HEK293 (cell line): ENCODE data around the gene SERTAD1.

Source experiments
- FEZF1 ChIP-seq: fragments of 450-650 bp; formaldehyde crosslinking; IDR thresholded peaks from 2 replicates; pipeline ENCODE4 v1.5.1; 2016; ENCODE audit warnings: missing biosample characterization, missing genetic modification characterization
- GLIS2 ChIP-seq: fragments of 450-650 bp; formaldehyde crosslinking; IDR thresholded peaks from 2 replicates; pipeline ENCODE4 v1.5.1; 2016; ENCODE audit warnings: missing biosample characterization, missing genetic modification characterization
- KLF16 ChIP-seq: fragments of 450-650 bp; formaldehyde crosslinking; IDR thresholded peaks from 2 replicates; pipeline ENCODE4 v1.5.1; 2017; ENCODE audit warnings: missing biosample characterization, missing genetic modification characterization
- KLF8 ChIP-seq: fragments of 450-650 bp; formaldehyde crosslinking; IDR thresholded peaks from 2 replicates; pipeline ENCODE4 v1.5.1; 2016; ENCODE audit warnings: missing biosample characterization, missing genetic modification characterization
- SALL2 ChIP-seq: fragments of 450-650 bp; formaldehyde crosslinking; IDR thresholded peaks from 2 replicates; pipeline ENCODE4 v1.5.0; 2017; ENCODE audit warnings: missing biosample characterization, mild to moderate bottlenecking, missing genetic modification characterization, borderline replicate concordance
- SETDB1 ChIP-seq: IDR thresholded peaks from one replicate; pipeline ENCODE4 v1.6.1; 2017; ENCODE audit warnings: mild to moderate bottlenecking, low read length, moderate library complexity, mixed read lengths; ENCODE audit not compliant: insufficient read length
- WT1 ChIP-seq: fragments of 450-650 bp; formaldehyde crosslinking; IDR thresholded peaks from 2 replicates; pipeline ENCODE4 v1.5.1; 2016; ENCODE audit warnings: missing biosample characterization, missing genetic modification characterization
- YY1 ChIP-seq: fragments of 450-650 bp; formaldehyde crosslinking; IDR thresholded peaks from 2 replicates; pipeline ENCODE4 v1.5.1; 2018; ENCODE audit warnings: missing biosample characterization, missing genetic modification characterization
- ZBTB11 ChIP-seq: fragments of 450-650 bp; formaldehyde crosslinking; conservative IDR thresholded peaks from 2 replicates; pipeline ENCODE4 v1.5.1; 2016; ENCODE audit warnings: low read depth, missing biosample characterization, missing genetic modification characterization
- ZBTB20 ChIP-seq: fragments of 450-650 bp; formaldehyde crosslinking; IDR thresholded peaks from 2 replicates; pipeline ENCODE4 v1.5.1; 2016; ENCODE audit warnings: missing biosample characterization, missing genetic modification characterization
- ZFP69B ChIP-seq: fragments of 450-650 bp; formaldehyde crosslinking; IDR thresholded peaks from 2 replicates; pipeline ENCODE4 v1.5.1; 2016; ENCODE audit warnings: missing biosample characterization, missing genetic modification characterization
- ZNF266 ChIP-seq: fragments of 450-650 bp; formaldehyde crosslinking; IDR thresholded peaks from 2 replicates; pipeline ENCODE4 v1.5.1; 2016; ENCODE audit warnings: missing biosample characterization, missing genetic modification characterization, low read depth
- ZNF280D ChIP-seq: fragments of 450-650 bp; formaldehyde crosslinking; IDR thresholded peaks from 2 replicates; pipeline ENCODE4 v1.5.1; 2016; ENCODE audit warnings: missing biosample characterization, missing genetic modification characterization
- ZNF311 ChIP-seq: fragments of 450-650 bp; formaldehyde crosslinking; IDR thresholded peaks from 2 replicates; pipeline ENCODE4 v1.5.1; 2017; ENCODE audit warnings: missing biosample characterization, missing genetic modification characterization, borderline replicate concordance
- ZNF394 ChIP-seq: fragments of 450-650 bp; formaldehyde crosslinking; IDR thresholded peaks from 2 replicates; pipeline ENCODE4 v1.5.1; 2016; ENCODE audit warnings: missing biosample characterization, missing genetic modification characterization, mild to moderate bottlenecking, moderate library complexity, borderline replicate concordance
- ZNF510 ChIP-seq: fragments of 450-650 bp; formaldehyde crosslinking; IDR thresholded peaks from 2 replicates; pipeline ENCODE4 v1.5.1; 2018; ENCODE audit warnings: mild to moderate bottlenecking, missing genetic modification characterization, missing biosample characterization; ENCODE audit not compliant: insufficient replicate concordance
- ZNF548 ChIP-seq: fragments of 450-650 bp; formaldehyde crosslinking; IDR thresholded peaks from 2 replicates; pipeline ENCODE4 v1.5.1; 2016; ENCODE audit warnings: missing biosample characterization, missing genetic modification characterization
- ZNF626 ChIP-seq: fragments of 450-650 bp; sonication (Bioruptor Pico); formaldehyde crosslinking; IDR thresholded peaks from 2 replicates; pipeline ENCODE4 v1.5.1; 2018; ENCODE audit warnings: missing biosample characterization, missing genetic modification characterization, inconsistent platforms
- ZNF677 ChIP-seq: fragments of 450-650 bp; IDR thresholded peaks from 2 replicates; pipeline ENCODE4 v1.5.0; 2018; ENCODE audit warnings: missing biosample characterization, mild to moderate bottlenecking, missing genetic modification characterization, moderate library complexity
- ZSCAN5A ChIP-seq: fragments of 450-650 bp; formaldehyde crosslinking; IDR thresholded peaks from 2 replicates; pipeline ENCODE4 v1.5.1; 2016; ENCODE audit warnings: missing biosample characterization, missing genetic modification characterization
- TF ChIP-seq, protein P1 (sequence below): fragments of 450-650 bp; formaldehyde crosslinking; IDR thresholded peaks from 2 replicates; pipeline ENCODE4 v1.5.1; 2017; ENCODE audit warnings: missing biosample characterization, missing genetic modification characterization
- TF ChIP-seq, protein P2 (sequence below): fragments of 450-650 bp; formaldehyde crosslinking; IDR thresholded peaks from 2 replicates; pipeline ENCODE4 v1.5.1; 2016; ENCODE audit warnings: missing biosample characterization, missing genetic modification characterization, borderline replicate concordance

Gene SERTAD1

DNA sequence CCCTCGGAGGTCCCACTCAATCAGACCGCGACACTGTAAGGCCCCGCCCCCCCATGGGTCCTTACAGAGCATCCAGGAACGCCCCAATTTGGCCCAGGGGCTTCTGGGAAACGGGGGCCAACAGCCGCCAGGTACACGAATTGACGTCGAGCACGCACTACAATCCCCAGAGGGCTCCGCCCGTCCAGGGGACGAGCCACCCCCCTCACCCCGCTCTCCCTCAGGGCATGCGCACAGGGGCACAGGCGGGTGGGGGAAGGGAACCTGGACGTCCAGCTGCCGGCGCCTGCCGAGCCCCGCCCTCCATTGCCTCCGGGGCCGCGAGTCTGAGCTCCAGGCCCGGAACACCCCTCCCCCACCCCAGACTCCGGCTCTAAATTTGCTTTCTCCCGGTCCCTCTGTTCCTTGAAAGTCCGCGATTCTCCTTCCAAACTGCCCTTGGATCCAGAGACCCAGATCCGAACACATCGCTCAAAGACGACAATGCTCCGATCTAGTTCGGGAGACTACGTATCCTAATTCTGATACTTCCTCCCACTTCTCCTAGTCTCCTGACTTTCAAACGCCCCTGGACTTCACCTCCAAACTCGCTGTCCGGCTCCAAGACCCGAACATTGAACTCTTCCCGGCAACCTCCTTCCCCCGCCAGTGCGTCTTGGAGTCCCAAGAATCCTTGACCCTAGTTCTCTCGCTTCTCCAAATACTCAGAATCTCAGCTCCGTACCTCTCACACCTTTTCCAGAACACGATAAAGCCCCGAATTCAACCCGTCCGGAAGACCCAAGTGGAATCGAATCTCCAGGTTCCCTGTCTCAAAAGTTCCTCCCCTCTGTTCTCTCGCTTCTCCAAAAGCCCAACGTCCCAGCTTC is 17.6 kb upstream of the SERTAD1 start (continued):
- TF ChIP-seq ZSCAN5A (tag by site-specific recombination) (0 out of 2 replicates have a peak, but pooled peaks have one; percentile 87), ZFP69B (tag by site-specific recombination) (no peak; the same call in 1 of the 2 replicates), ZNF266 (tag by site-specific recombination) (no peak), KLF8 (tag by site-specific recombination) (peak; percentile 98), ZNF548 (tag by site-specific recombination) (peak; percentile 22; the same call in 1 of the 2 replicates), ZNF280D (no peak), ZNF677 (tag by site-specific recombination) (no peak), ZNF626 (tag by site-specific recombination) (no peak), ZBTB11 (tag by site-specific recombination) (peak; percentile 90), ZNF394 (tag by site-specific recombination) (peak; percentile 17; the same call in 1 of the 2 replicates), SALL2 (tag by site-specific recombination) (no peak), GLIS2 (tag by site-specific recombination) (peak; percentile 100), WT1 (tag by site-specific recombination) (peak; percentile 17), ZNF311 (tag by site-specific recombination) (no peak), KLF16 (peak; percentile 80; the same call in 1 of the 2 replicates), FEZF1 (tag by site-specific recombination) (0 out of 2 replicates have a peak, but pooled peaks have one; percentile 14), SETDB1 (no peak), YY1 (peak; percentile 53; the same call in 1 of the 2 replicates), ZNF510 (tag by site-specific recombination) (no peak), ZBTB20 (tag by site-specific recombination) (peak; percentile 80)
- TF ChIP-seq, protein P1, sequence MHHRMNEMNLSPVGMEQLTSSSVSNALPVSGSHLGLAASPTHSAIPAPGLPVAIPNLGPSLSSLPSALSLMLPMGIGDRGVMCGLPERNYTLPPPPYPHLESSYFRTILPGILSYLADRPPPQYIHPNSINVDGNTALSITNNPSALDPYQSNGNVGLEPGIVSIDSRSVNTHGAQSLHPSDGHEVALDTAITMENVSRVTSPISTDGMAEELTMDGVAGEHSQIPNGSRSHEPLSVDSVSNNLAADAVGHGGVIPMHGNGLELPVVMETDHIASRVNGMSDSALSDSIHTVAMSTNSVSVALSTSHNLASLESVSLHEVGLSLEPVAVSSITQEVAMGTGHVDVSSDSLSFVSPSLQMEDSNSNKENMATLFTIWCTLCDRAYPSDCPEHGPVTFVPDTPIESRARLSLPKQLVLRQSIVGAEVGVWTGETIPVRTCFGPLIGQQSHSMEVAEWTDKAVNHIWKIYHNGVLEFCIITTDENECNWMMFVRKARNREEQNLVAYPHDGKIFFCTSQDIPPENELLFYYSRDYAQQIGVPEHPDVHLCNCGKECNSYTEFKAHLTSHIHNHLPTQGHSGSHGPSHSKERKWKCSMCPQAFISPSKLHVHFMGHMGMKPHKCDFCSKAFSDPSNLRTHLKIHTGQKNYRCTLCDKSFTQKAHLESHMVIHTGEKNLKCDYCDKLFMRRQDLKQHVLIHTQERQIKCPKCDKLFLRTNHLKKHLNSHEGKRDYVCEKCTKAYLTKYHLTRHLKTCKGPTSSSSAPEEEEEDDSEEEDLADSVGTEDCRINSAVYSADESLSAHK (tag by site-specific recombination): peak; percentile 80
- TF ChIP-seq, protein P2, sequence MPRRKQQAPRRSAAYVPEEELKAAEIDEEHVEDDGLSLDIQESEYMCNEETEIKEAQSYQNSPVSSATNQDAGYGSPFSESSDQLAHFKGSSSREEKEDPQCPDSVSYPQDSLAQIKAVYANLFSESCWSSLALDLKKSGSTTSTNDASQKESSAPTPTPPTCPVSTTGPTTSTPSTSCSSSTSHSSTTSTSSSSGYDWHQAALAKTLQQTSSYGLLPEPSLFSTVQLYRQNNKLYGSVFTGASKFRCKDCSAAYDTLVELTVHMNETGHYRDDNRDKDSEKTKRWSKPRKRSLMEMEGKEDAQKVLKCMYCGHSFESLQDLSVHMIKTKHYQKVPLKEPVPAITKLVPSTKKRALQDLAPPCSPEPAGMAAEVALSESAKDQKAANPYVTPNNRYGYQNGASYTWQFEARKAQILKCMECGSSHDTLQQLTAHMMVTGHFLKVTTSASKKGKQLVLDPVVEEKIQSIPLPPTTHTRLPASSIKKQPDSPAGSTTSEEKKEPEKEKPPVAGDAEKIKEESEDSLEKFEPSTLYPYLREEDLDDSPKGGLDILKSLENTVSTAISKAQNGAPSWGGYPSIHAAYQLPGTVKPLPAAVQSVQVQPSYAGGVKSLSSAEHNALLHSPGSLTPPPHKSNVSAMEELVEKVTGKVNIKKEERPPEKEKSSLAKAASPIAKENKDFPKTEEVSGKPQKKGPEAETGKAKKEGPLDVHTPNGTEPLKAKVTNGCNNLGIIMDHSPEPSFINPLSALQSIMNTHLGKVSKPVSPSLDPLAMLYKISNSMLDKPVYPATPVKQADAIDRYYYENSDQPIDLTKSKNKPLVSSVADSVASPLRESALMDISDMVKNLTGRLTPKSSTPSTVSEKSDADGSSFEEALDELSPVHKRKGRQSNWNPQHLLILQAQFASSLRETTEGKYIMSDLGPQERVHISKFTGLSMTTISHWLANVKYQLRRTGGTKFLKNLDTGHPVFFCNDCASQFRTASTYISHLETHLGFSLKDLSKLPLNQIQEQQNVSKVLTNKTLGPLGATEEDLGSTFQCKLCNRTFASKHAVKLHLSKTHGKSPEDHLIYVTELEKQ (tag by site-specific recombination): peak; percentile 71; the same call in 1 of the 2 replicates
